HL-60/S4 treated with phorbol 12-myristate 13-acetate at 8.2 ng/mL for 4 days and 3 days (cell line): ENCODE results near the gene BOLA2B.
"Not testable (repeated sequence)": the region's sequence is repeated elsewhere in the genome, so short reads cannot be mapped to it uniquely, and the experiment has no call there.

ENCODE experiments used
- in situ Hi-C: fragments of 300-500 bp; cut with MboI; formaldehyde crosslinking; loops from 2 replicates; pipeline ENCODE4 v1.15.0; 2022; ENCODE audit warnings: low sequenced_read_pairs

BOLA2B gene

GRCh38 chr16:30193615-30194014 lies at the start of gene BOLA2B, which contains the start of gene SLX1A:
Gene BOLA2B (minus strand): TSS chr16:30193666. CDS start chr16:30193595, 71 bp downstream.
Gene SLX1A (plus strand): TSS chr16:30193875. CDS start chr16:30194085, 210 bp downstream.
- in situ Hi-C loops, result not testable (repeated sequence)

GRCh38 chr16:30217082-30217481 lies 23.6 kb upstream of the BOLA2B start:
- in situ Hi-C loops, result not testable (repeated sequence)

DNA sequence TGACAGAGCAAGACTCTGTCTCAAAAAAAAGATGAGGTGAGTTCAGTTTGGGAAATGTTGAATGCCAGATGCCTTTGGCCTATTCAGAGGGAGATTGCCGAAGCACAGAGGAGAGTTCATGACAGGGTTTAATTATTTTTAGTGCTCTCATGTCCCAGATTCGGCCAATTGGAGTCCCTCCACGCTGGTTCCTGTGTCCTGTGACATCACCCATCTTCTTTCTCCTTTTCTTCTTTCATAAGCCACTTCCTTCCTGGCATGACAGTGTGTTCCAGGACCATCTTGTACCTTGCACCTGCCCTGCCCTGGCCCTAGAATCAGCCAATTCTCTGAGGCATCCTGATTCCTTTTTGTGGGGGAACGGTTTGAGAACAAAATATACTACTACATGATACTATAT lies 17.9 kb upstream of the BOLA2B start:
- in situ Hi-C loops, result not testable (repeated sequence)

- in situ Hi-C loops, result not testable (repeated sequence)
These were observed 15.6 kb upstream of the BOLA2B start for GRCh38 chr16:30209032-30209431.

DNA sequence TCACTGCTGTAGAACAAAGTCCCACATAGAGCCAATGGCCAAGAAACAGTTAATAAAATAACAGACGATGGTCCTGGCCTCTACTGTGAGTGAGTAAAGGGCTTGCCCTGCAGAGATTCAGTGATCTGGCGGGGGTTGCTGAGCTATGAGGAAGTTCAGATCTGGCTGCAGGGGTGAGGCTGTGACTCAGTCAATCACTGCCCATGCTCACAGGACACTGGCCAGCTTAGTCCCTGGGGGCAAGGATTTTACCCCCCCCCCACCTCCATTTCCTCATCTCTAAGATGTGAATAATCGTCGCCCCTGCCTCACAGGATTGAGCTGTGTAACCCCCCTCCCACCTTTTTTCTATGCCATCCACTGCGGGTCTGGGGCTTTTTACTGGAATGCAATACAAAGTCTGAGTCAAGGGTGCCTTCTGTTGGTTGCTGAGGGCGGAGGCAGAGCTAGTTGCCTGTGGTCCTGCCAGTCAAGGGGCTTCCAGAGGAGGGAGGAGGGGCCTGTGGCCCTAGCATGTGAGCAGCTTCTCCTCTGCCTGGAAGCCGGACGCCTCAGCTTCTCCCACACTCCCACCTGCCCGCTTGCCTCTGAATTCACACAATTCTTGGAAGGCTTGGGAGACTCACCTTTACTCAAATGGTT lies 13.7 kb upstream of the BOLA2B start:
- in situ Hi-C loops, result not testable (repeated sequence)

DNA sequence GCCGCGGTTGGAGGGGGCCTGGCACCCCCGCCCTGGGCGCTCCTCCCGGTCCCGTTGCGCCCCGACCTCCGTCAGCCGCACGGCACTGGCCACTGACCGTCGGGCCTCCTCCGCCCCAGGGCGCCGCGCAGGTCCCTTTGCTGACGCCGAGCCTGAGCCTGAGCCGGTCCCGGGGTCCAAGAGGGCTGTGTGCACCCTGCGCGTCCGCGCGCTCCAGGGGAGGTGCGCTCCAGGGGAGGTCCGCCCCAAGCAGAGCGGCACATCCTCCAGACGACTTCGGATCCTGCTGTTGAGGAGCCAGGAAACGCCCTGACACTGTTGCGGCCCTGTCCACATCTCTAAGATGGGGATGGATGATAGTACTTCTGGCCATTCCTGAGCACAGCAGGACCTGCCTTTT lies 12.8 kb upstream of the BOLA2B start:
- in situ Hi-C loops, result not testable (repeated sequence)

- in situ Hi-C loops, result not testable (repeated sequence)
These were observed 12.2 kb upstream of the BOLA2B start for GRCh38 chr16:30205541-30206236.

- in situ Hi-C loops, result not testable (repeated sequence)
These were observed 6.3 kb upstream of the BOLA2B start for GRCh38 chr16:30199608-30200343.

DNA sequence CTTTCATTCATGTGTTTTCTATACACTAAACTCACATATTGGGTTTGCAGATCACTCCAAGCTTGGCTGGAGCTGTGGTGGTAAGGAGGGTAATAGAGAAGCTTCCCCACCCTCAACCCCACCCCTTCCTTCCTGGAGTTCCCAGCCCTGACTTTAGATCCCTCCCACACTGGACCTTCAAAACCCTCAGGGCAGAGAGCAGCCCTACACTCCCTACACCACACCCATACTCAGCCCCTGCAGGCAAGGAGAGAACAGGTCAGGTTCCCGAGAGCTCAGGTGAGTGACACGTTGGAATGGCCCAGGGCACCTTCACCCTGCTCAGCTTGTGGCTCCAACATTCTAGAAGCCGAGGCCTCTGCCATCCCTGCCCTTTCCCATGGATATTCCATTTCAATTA lies 5.6 kb upstream of the BOLA2B start, which contains the start of gene SULT1A3:
Gene SULT1A3 (plus strand): TSS at position 207 of the 400 bp plus-strand sequence. CDS start 1,474 bp downstream, outside the sequence.
- in situ Hi-C loops, result not testable (repeated sequence)

DNA sequence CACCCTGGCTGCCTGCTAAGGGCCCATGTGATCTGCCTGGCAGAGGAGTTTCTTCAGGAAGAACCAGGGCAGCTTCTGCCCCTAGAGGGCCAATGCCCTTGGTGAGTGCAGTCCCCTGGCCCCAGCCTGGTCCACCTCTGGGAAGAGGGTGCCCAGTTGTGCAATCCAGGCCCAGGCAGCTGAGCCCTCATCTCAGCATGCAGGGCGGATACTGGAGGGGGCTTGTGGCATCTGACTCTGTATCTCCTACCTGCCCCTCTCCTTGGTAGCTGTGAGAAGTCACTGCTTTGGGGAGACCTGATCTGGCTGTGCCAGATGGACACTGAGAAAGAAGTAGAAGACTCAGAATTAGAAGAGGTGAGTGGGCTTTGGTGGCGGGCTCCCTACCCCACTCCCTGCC lies 3.5 kb upstream of the BOLA2B start:
- in situ Hi-C loops, result not testable (repeated sequence)

GRCh38 chr16:30194172-30194925 lies 883 bp upstream of the BOLA2B start:
- in situ Hi-C loops, result not testable (repeated sequence)

GRCh38 chr16:30193098-30193497 lies 368 bp downstream of the BOLA2B start:
- in situ Hi-C loops, result not testable (repeated sequence)

GRCh38 chr16:30191158-30191557 lies 2.3 kb downstream of the BOLA2B start:
- in situ Hi-C loops, result not testable (repeated sequence)

GRCh38 chr16:30187971-30188561 lies 5.4 kb downstream of the BOLA2B start:
- in situ Hi-C loops, result no loop called here

- in situ Hi-C loops, result no loop called here
These were observed 6.0 kb downstream of the BOLA2B start for GRCh38 chr16:30187556-30187865.

DNA sequence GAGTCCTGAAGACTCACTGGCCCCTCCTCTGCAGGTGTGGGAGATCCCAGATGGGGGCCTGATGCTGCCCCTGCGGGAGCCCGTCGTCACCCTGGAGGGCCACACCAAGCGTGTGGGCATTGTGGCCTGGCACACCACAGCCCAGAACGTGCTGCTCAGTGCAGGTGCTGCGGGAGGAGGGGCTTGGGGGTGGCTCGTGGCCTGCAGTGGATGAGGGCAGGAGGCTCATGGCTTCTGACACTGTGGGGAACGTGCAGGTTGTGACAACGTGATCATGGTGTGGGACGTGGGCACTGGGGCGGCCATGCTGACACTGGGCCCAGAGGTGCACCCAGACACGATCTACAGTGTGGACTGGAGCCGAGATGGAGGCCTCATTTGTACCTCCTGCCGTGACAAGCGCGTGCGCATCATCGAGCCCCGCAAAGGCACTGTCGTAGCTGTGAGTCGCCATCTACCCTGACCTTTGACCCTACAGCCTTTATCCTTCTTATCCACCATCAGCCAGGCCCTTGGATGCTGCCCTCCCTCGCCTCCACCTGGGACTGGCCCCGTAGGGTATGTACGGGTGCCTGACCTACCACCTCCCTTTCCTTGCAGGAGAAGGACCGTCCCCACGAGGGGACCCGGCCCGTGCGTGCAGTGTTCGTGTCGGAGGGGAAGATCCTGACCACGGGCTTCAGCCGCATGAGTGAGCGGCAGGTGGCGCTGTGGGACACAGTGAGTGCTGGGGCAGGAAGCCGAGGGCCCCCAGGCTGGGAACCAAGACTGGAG lies 6.5 kb downstream of the BOLA2B start:
- in situ Hi-C loops, result no loop called here

GRCh38 chr16:30186444-30186781 lies 7.1 kb downstream of the BOLA2B start:
- in situ Hi-C loops, result no loop called here

- in situ Hi-C loops, result no loop called here
These were observed 7.6 kb downstream of the BOLA2B start for GRCh38 chr16:30185683-30186421.
